ENCODE results near the gene FES.

GRCh38 chr15:90877315-90877714, 7.0 kb upstream of the FES start:
- no peak for TF ChIP-seq CTCF (IDR thresholded peaks at IDR 0.05 in 2 of 3, conservative IDR thresholded peaks at IDR 0.05 in 1 of 3; ENCODE audit: control insufficient read depth in 2 of 3, extremely low read depth in 1 of 3, insufficient read depth in 1 of 3, low read depth in 3 of 3, low read length in 3 of 3)
- no peak for TF ChIP-seq MYC (IDR thresholded peaks at IDR 0.05; ENCODE audit: insufficient read depth, insufficient read length, insufficient replicate concordance, low read length, severe bottlenecking)
- TF ChIP-seq POLR2AphosphoS5 (IDR thresholded peaks at IDR 0.05; ENCODE audit: low read length): no peak
- TF ChIP-seq MEF2B (IDR thresholded peaks at IDR 0.05; ENCODE audit: partially characterized antibody, poor library complexity, severe bottlenecking): no peak
- TF ChIP-seq MAX (IDR thresholded peaks at IDR 0.05; ENCODE audit: low read depth, low read length): no peak
- no peak for TF ChIP-seq E2F8 (IDR thresholded peaks at IDR 0.05; ENCODE audit: low read depth, partially characterized antibody)
- TF ChIP-seq HDAC2 (IDR thresholded peaks at IDR 0.05): no peak
- TF ChIP-seq EP300 (IDR thresholded peaks at IDR 0.05; ENCODE audit: borderline replicate concordance in 1 of 2, control insufficient read depth in 1 of 2, low read depth in 2 of 2, low read length in 2 of 2): no peak
- TF ChIP-seq EZH2 (IDR thresholded peaks at IDR 0.05; ENCODE audit: borderline replicate concordance, control insufficient read depth, low read depth, low read length): no peak
- TF ChIP-seq REST (IDR thresholded peaks at IDR 0.05; ENCODE audit: low read depth, low read length): no peak
- no peak for TF ChIP-seq JUND (IDR thresholded peaks at IDR 0.05; ENCODE audit: low read depth, low read length)
- TF ChIP-seq FOS (IDR thresholded peaks at IDR 0.05; ENCODE audit: borderline replicate concordance, extremely low read depth, insufficient read length): no peak

Data from GM12878 (cell line).